HEK293 (cell line): ENCODE measurements around the gene BRWD1.

ENCODE experiments used
- FEZF1 ChIP-seq: fragments of 450-650 bp; formaldehyde crosslinking; IDR thresholded peaks from 2 replicates; pipeline ENCODE4 v1.5.1; 2016; ENCODE audit warnings: missing biosample characterization, missing genetic modification characterization
- GFI1B ChIP-seq: fragments of 450-650 bp; formaldehyde crosslinking; IDR thresholded peaks from 2 replicates; pipeline ENCODE4 v1.5.1; 2016; ENCODE audit warnings: missing biosample characterization, missing genetic modification characterization
- GLIS2 ChIP-seq: fragments of 450-650 bp; formaldehyde crosslinking; IDR thresholded peaks from 2 replicates; pipeline ENCODE4 v1.5.1; 2016; ENCODE audit warnings: missing biosample characterization, missing genetic modification characterization
- KLF10 ChIP-seq: fragments of 450-650 bp; IDR thresholded peaks from 2 replicates; pipeline ENCODE4 v1.5.1; 2018; ENCODE audit warnings: missing biosample characterization, mild to moderate bottlenecking, missing genetic modification characterization
- KLF8 ChIP-seq: fragments of 450-650 bp; formaldehyde crosslinking; IDR thresholded peaks from 2 replicates; pipeline ENCODE4 v1.5.1; 2016; ENCODE audit warnings: missing biosample characterization, missing genetic modification characterization
- OSR2 ChIP-seq: fragments of 450-650 bp; formaldehyde crosslinking; IDR thresholded peaks from 2 replicates; pipeline ENCODE4 v1.5.1; 2016; ENCODE audit warnings: missing biosample characterization, missing genetic modification characterization
- PRDM1 ChIP-seq: fragments of 450-650 bp; formaldehyde crosslinking; IDR thresholded peaks from 2 replicates; pipeline ENCODE4; 2016; ENCODE audit warnings: missing biosample characterization, missing genetic modification characterization
- SCRT1 ChIP-seq: fragments of 450-650 bp; formaldehyde crosslinking; IDR thresholded peaks from 2 replicates; pipeline ENCODE4 v1.5.1; 2016; ENCODE audit warnings: missing biosample characterization, missing genetic modification characterization, borderline replicate concordance
- SP2 ChIP-seq: fragments of 450-650 bp; formaldehyde crosslinking; IDR thresholded peaks from 2 replicates; pipeline ENCODE4 v1.5.1; 2016; ENCODE audit warnings: missing biosample characterization, missing genetic modification characterization
- SP7 ChIP-seq: fragments of 450-650 bp; formaldehyde crosslinking; IDR thresholded peaks from 2 replicates; pipeline ENCODE4 v1.5.1; 2016; ENCODE audit warnings: missing biosample characterization, missing genetic modification characterization
- ZBTB10 ChIP-seq: fragments of 450-650 bp; formaldehyde crosslinking; IDR thresholded peaks from 2 replicates; pipeline ENCODE4 v1.5.1; 2016; ENCODE audit warnings: missing biosample characterization, missing genetic modification characterization
- ZBTB48 ChIP-seq: fragments of 450-650 bp; formaldehyde crosslinking; IDR thresholded peaks from 2 replicates; pipeline ENCODE4 v1.5.1; 2016; ENCODE audit warnings: missing biosample characterization, missing genetic modification characterization
- ZBTB8A ChIP-seq: fragments of 450-650 bp; formaldehyde crosslinking; IDR thresholded peaks from 2 replicates; pipeline ENCODE4 v1.5.1; 2016; ENCODE audit warnings: missing biosample characterization, missing genetic modification characterization
- ZEB2 ChIP-seq: fragments of 450-650 bp; formaldehyde crosslinking; IDR thresholded peaks from 2 replicates; pipeline ENCODE4 v1.5.1; 2016; ENCODE audit warnings: missing biosample characterization, missing genetic modification characterization
- ZFHX2 ChIP-seq: fragments of 450-650 bp; formaldehyde crosslinking; conservative IDR thresholded peaks from 2 replicates; pipeline ENCODE4 v1.5.1; 2016; ENCODE audit warnings: missing biosample characterization, missing genetic modification characterization
- ZNF140 ChIP-seq: fragments of 450-650 bp; formaldehyde crosslinking; IDR thresholded peaks from 2 replicates; pipeline ENCODE4 v1.5.1; 2016; ENCODE audit warnings: missing biosample characterization, missing genetic modification characterization
- ZNF157 ChIP-seq: fragments of 450-650 bp; formaldehyde crosslinking; IDR thresholded peaks from 2 replicates; pipeline ENCODE4 v1.5.1; 2016; ENCODE audit warnings: missing biosample characterization, missing genetic modification characterization
- ZNF16 ChIP-seq: fragments of 450-650 bp; formaldehyde crosslinking; IDR thresholded peaks from 2 replicates; pipeline ENCODE4 v1.5.1; 2016; ENCODE audit warnings: low read depth, missing biosample characterization, missing genetic modification characterization
- ZNF174 ChIP-seq: fragments of 450-650 bp; formaldehyde crosslinking; IDR thresholded peaks from 2 replicates; pipeline ENCODE4 v1.5.0; 2017; ENCODE audit warnings: missing biosample characterization, mild to moderate bottlenecking, missing genetic modification characterization
- ZNF18 ChIP-seq: fragments of 450-650 bp; formaldehyde crosslinking; IDR thresholded peaks from 2 replicates; pipeline ENCODE4 v1.5.1; 2016; ENCODE audit warnings: missing biosample characterization, missing genetic modification characterization
- ZNF214 ChIP-seq: fragments of 450-650 bp; formaldehyde crosslinking; IDR thresholded peaks from 2 replicates; pipeline ENCODE4 v1.5.1; 2017; ENCODE audit warnings: missing biosample characterization, mild to moderate bottlenecking, missing genetic modification characterization, borderline replicate concordance
- ZNF292 ChIP-seq: fragments of 450-650 bp; formaldehyde crosslinking; IDR thresholded peaks from 2 replicates; pipeline ENCODE4 v1.5.1; 2016; ENCODE audit warnings: low read depth, missing biosample characterization, missing genetic modification characterization, borderline replicate concordance
- ZNF302 ChIP-seq: fragments of 450-650 bp; formaldehyde crosslinking; IDR thresholded peaks from 2 replicates; pipeline ENCODE4 v1.5.1; 2016; ENCODE audit warnings: missing biosample characterization, missing genetic modification characterization, low read depth
- ZNF324 ChIP-seq: fragments of 450-650 bp; formaldehyde crosslinking; IDR thresholded peaks from 2 replicates; pipeline ENCODE4 v1.5.1; 2016; ENCODE audit warnings: missing biosample characterization, missing genetic modification characterization
- ZNF335 ChIP-seq: fragments of 450-650 bp; formaldehyde crosslinking; conservative IDR thresholded peaks from 2 replicates; pipeline ENCODE4 v1.5.1; 2016; ENCODE audit warnings: missing biosample characterization, missing genetic modification characterization
- ZNF341 ChIP-seq: fragments of 450-650 bp; formaldehyde crosslinking; IDR thresholded peaks from 2 replicates; pipeline ENCODE4; 2016; ENCODE audit warnings: low read depth, missing biosample characterization, missing genetic modification characterization
- ZNF639 ChIP-seq: fragments of 450-650 bp; formaldehyde crosslinking; IDR thresholded peaks from 2 replicates; pipeline ENCODE4 v1.5.1; 2016; ENCODE audit warnings: missing biosample characterization, missing genetic modification characterization
- ZNF658 ChIP-seq: fragments of 450-650 bp; formaldehyde crosslinking; IDR thresholded peaks from 2 replicates; pipeline ENCODE4; 2016; ENCODE audit warnings: missing biosample characterization, missing genetic modification characterization
- ZNF692 ChIP-seq: fragments of 450-650 bp; formaldehyde crosslinking; IDR thresholded peaks from 2 replicates; pipeline ENCODE4 v1.5.1; 2016; ENCODE audit warnings: missing biosample characterization, missing genetic modification characterization
- ZNF791 ChIP-seq: fragments of 450-650 bp; formaldehyde crosslinking; IDR thresholded peaks from 2 replicates; pipeline ENCODE4 v1.5.1; 2016; ENCODE audit warnings: missing biosample characterization, missing genetic modification characterization
- ZXDB ChIP-seq: fragments of 450-650 bp; formaldehyde crosslinking; IDR thresholded peaks from 2 replicates; pipeline ENCODE4 v1.5.1; 2016; ENCODE audit warnings: missing biosample characterization, missing genetic modification characterization
- TF ChIP-seq, protein P1 (sequence below): fragments of 450-650 bp; formaldehyde crosslinking; IDR thresholded peaks from 2 replicates; pipeline ENCODE4 v1.5.1; 2016; ENCODE audit warnings: missing biosample characterization, missing genetic modification characterization

Gene BRWD1

DNA sequence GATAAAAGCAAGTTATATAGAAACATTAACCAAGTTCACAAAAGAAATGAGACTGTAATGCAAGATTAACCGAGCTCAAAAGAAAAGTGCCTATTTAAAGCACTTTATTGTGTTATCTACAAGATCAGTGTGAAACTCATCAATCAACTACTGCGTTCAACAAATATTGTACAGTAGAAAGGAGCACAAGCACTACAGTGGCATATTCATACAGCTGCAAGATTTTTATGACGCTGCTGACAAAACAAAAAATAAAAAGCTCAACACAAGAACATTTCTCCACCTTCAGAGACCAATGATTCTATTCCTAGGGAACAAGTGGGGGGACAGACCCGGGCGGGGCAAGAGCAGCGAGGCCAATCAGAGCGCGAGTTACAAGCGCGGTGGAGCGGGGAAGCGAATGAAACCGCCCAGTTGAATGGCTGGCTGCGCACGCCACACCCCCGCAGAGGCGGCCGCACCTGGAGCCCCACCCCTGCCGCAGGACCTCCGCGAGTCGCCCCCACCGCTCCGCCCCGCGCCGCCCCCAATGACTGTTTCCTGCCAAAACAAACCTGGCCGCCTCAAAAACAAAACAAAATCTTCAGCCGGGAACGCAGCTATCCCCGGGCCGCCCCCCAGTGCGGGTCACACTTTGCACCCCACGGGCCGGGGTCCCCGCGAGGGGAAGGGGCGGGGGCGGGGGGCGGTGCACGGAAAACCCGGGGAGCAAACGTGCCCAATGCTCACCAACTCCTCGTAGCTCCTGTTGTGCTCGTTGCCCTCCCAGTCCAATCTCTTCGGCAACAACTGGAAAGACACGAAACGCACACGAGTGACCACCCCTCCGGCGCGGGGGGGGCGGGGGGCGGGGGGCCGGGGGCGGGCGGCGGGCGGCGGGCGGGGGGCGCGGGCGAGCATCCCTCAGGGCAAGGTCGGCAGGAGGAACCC lies 1.1 kb downstream of the BRWD1 start (continued):
- TF ChIP-seq ZFHX2 (tag by site-specific recombination) (peak; percentile 87), ZNF16 (no peak), ZNF292 (no peak), ZNF302 (tag by site-specific recombination) (no peak), GLIS2 (peak; percentile 99), ZNF341 (tag by site-specific recombination) (peak; percentile 67), ZNF18 (tag by site-specific recombination) (no peak), PRDM1 (no peak), OSR2 (tag by site-specific recombination) (peak; percentile 40; the same call in 1 of the 2 replicates), ZNF140 (tag by site-specific recombination) (no peak), ZNF214 (tag by site-specific recombination) (no peak), KLF8 (tag by site-specific recombination) (peak; percentile 99), ZBTB8A (tag by site-specific recombination) (peak; percentile 28; the same call in 1 of the 2 replicates), ZXDB (tag by site-specific recombination) (peak; percentile 59), ZNF174 (tag by site-specific recombination) (no peak), ZBTB48 (no peak), ZNF791 (tag by site-specific recombination) (no peak), ZNF692 (tag by site-specific recombination) (peak; percentile 41), ZNF157 (tag by site-specific recombination) (no peak), GFI1B (no peak), SCRT1 (tag by site-specific recombination) (peak; percentile 84), ZNF335 (tag by site-specific recombination) (peak; percentile 35; the same call in 1 of the 2 replicates), ZNF658 (tag by site-specific recombination) (no peak), ZEB2 (tag by site-specific recombination) (peak; percentile 76), ZNF324 (tag by site-specific recombination) (no peak), SP7 (tag by site-specific recombination) (0 out of 2 replicates have a peak, but pooled peaks have one; percentile 28), FEZF1 (tag by site-specific recombination) (no peak), KLF10 (tag by site-specific recombination) (peak; percentile 97), SP2 (tag by site-specific recombination) (peak; percentile 98), ZNF639 (tag by site-specific recombination) (0 out of 2 replicates have a peak, but pooled peaks have one; percentile 32), ZBTB10 (tag by site-specific recombination) (peak; percentile 89)
- TF ChIP-seq, protein P1, sequence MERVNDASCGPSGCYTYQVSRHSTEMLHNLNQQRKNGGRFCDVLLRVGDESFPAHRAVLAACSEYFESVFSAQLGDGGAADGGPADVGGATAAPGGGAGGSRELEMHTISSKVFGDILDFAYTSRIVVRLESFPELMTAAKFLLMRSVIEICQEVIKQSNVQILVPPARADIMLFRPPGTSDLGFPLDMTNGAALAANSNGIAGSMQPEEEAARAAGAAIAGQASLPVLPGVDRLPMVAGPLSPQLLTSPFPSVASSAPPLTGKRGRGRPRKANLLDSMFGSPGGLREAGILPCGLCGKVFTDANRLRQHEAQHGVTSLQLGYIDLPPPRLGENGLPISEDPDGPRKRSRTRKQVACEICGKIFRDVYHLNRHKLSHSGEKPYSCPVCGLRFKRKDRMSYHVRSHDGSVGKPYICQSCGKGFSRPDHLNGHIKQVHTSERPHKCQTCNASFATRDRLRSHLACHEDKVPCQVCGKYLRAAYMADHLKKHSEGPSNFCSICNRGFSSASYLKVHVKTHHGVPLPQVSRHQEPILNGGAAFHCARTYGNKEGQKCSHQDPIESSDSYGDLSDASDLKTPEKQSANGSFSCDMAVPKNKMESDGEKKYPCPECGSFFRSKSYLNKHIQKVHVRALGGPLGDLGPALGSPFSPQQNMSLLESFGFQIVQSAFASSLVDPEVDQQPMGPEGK (tag by site-specific recombination) = peak; percentile 100
